Ectodermal cell (in vitro differentiated cells): ENCODE data around the gene SLC16A12.
"Not testable (repeated sequence)": the region's sequence is repeated elsewhere in the genome, so short reads cannot be mapped to it uniquely, and the experiment has no call there.

Experiments used
- H3K27ac ChIP-seq: 2 replicates; pipeline ENCODE4 v1.7.0; 2013; ENCODE audit warnings: mild to moderate bottlenecking, low read depth, low read length; ENCODE audit not compliant: insufficient read depth, poor library complexity, severe bottlenecking
- H3K27me3 ChIP-seq: 2 replicates; pipeline ENCODE4 v1.7.0; 2013; ENCODE audit warnings: mild to moderate bottlenecking, low read length; ENCODE audit not compliant: insufficient read depth, control insufficient read depth, poor library complexity, severe bottlenecking
- H3K36me3 ChIP-seq: one replicate; pipeline ENCODE4 v1.7.0; 2013; ENCODE audit warnings: low read length; ENCODE audit not compliant: control insufficient read depth, insufficient read depth
- H3K4me1 ChIP-seq: one replicate; pipeline ENCODE4 v1.7.0; 2013; ENCODE audit warnings: low read length; ENCODE audit not compliant: control insufficient read depth, insufficient read depth
- H3K4me3 ChIP-seq: 2 replicates; pipeline ENCODE4 v1.7.0; 2013; ENCODE audit warnings: low read depth, low read length, control low read depth; ENCODE audit not compliant: insufficient read depth
- H3K9me3 ChIP-seq: 2 replicates; pipeline ENCODE4 v1.7.0; 2013; ENCODE audit warnings: mild to moderate bottlenecking, low read length, moderate library complexity; ENCODE audit not compliant: control insufficient read depth
- WGBS, 2 experiments: methylation state at CpG; one replicate each; pipeline ENCODE4 v1.1.7; 2013; ENCODE audit warnings: missing lambda C conversion rate in 2 of 2; 5-methylcytosine and 5-hydroxymethylcytosine counted together

SLC16A12 gene

DNA sequence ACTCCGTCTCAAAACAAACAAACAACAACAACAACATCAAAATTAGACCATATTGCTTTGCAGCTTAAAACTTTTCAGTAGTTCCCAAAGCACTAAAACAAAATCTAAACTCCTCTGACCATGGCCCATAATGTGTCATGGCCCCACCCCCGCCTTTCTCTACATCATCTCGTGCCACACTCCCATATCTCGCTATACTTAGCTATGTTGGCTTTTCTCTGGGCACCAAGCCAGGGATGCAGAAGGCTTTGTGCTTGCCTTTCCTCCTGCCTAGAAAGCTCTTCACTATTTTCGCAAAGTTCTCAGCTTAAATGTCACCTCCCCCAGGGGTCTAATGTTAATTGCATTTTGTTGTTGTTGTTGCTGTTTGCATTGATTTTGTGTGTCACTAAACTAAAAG, 15.1 kb upstream of the SLC16A12 start:
- Histone ChIP-seq H3K27me3 (no peaks in the 10 kb centered on the region), H3K4me1 (no peaks in the 10 kb centered on the region), H3K27ac (no peak overlapping the region), H3K4me3 (no peak overlapping the region), H3K9me3 (no peaks in the 10 kb centered on the region), H3K36me3 (no peaks in the 10 kb centered on the region)
- WGBS, 2 experiments, result 91 to 94% methylated on average over 4 to 5 of the region's 5 CpGs

DNA sequence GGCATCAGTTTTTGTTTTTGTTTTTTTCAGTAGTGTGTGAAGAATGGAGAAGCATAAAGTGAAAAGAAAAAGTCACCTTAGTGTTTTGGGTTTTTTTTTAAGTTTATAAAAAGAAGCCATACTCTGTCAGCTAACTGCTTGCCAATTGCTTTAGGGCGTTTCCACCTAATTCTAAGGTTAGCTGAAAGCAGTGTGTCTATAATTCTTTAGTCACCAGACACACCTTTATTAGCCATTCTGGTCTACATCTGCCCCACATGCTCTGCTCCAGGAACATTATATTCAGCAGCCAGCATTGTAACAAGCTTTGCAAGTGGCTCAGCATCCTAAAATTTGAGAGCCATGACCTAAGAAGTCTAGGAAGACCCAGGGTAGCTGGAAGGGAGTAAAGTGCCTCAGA, 14.1 kb upstream of the SLC16A12 start:
- Histone ChIP-seq H3K4me1 (no peaks in the 10 kb centered on the region), H3K27ac (no peak overlapping the region), H3K4me3 (no peak overlapping the region), H3K27me3 (no peaks in the 10 kb centered on the region), H3K36me3 (no peaks in the 10 kb centered on the region), H3K9me3 (no peaks in the 10 kb centered on the region)
- 91 to 96% methylated on average over 1 of the region's 1 CpG for WGBS, 2 experiments

DNA sequence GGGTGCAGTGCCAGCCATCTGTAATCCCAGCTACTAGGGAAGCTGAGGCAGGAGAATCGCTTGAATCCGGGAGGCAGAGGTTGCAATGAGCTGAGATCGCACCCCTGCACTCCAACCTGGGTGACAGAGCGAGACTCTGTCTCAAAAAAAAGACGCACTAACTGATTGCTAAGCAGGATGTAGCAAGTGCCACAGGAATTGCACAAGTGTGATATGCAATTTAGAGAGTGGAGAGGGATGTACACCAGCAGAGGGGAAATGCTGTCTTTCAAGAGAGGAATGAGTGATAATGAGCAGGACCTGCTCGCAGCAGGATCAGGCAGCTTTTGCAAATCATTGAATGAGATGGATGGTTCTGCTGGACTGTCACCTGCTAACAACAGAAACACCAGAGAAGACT, 13.3 kb upstream of the SLC16A12 start:
- no peak overlapping the region for H3K27ac ChIP-seq
- H3K4me1 ChIP-seq, result no peaks in the 10 kb centered on the region
- no peaks in the 10 kb centered on the region for H3K27me3 ChIP-seq
- 89 to 96% methylated on average over 6 of the region's 6 CpGs for WGBS, 2 experiments
- H3K36me3 ChIP-seq, result no peaks in the 10 kb centered on the region
- H3K4me3 ChIP-seq, result no peak overlapping the region
- H3K9me3 ChIP-seq, result no peaks in the 10 kb centered on the region

DNA sequence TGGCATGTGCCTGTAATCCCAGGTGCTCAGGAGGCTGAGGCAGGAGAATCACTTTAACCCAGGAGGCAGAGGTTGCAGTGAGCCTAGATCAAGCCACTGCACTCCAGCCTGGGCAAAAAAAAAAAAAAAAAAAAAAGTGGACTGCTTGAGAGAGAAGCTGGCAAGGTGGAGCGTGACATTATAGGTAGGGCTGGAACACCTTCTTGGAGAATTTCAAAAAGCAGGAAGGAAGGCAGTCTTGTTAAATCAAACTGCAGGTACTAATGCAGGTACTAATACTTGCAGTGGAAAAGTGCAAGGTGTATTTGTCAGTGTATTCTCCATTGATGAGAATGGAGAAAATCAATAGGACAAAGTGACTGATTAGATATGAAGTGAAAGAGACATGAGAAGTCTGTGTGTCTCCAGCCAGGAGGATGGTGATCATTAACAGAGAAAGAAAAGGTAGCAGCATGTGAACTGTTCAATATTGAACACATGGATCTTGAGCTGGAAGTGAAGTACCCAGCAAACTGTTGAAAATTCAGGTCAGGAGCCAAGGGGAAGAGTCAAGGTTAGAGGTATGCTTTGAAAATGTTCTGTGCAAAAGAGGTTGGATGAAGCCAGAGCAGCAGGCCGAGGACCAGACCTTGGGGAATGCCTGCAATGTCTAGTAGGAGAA, 12.6 kb upstream of the SLC16A12 start:
- H3K27ac ChIP-seq, result no peak overlapping the region
- WGBS, 2 experiments, result 70 to 76% methylated on average over 2 of the region's 2 CpGs
- no peaks in the 10 kb centered on the region for H3K9me3 ChIP-seq
- H3K4me1 ChIP-seq, result no peaks in the 10 kb centered on the region
- H3K36me3 ChIP-seq, result no peaks in the 10 kb centered on the region
- H3K4me3 ChIP-seq, result no peak overlapping the region
- H3K27me3 ChIP-seq, result no peaks in the 10 kb centered on the region

DNA sequence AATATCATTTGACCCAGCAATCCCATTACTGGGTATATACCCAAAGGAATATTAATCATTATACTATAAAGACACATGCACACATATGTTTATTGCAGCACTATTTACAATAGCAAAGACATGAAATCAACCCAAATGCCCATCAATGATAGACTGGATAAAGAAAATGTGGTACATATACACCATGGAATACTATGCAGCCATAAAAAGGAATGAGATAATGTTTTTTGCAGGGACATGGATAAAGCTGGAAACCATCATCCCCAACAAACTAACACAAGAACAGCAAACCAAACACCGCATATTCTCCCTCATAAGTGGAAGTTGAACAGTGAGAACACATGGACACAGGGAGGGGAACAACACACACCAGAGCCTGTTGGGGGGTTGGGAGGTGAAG, 11.3 kb upstream of the SLC16A12 start:
- not testable (repeated sequence) for H3K4me3 ChIP-seq, H3K36me3 ChIP-seq, H3K4me1 ChIP-seq, H3K27ac ChIP-seq, H3K27me3 ChIP-seq, H3K9me3 ChIP-seq
- WGBS, 2 experiments, result 100% methylated on average over 1 of the region's 1 CpG; no CpG with 5 or more reads in 1 of the 2 experiments

DNA sequence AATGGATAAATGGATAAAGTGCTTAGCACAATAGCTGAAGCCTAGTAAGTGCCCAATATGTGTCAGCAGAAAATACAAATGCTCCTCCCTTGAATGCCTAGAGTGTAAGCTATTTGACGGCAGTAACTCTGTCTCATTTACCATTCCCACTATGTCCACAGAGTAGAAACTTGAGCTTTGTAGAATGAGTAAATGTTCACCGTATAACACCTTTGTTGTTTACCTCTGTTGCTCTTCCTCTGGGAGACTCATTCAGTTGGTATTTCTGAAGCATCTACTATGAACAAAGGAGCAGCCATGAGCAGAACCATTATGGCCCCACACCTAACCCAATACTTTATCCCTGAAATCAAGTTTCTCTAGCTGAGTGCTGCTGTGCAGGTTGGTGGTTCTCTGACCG, 8.4 kb upstream of the SLC16A12 start:
- Histone ChIP-seq H3K4me1 (no peaks in the 10 kb centered on the region), H3K36me3 (no peaks in the 10 kb centered on the region), H3K9me3 (no peaks in the 10 kb centered on the region), H3K27ac (no peak overlapping the region), H3K27me3 (no peaks in the 10 kb centered on the region), H3K4me3 (no peak overlapping the region)
- WGBS, 2 experiments, result 90 to 91% methylated on average over 2 to 3 of the region's 3 CpGs

DNA sequence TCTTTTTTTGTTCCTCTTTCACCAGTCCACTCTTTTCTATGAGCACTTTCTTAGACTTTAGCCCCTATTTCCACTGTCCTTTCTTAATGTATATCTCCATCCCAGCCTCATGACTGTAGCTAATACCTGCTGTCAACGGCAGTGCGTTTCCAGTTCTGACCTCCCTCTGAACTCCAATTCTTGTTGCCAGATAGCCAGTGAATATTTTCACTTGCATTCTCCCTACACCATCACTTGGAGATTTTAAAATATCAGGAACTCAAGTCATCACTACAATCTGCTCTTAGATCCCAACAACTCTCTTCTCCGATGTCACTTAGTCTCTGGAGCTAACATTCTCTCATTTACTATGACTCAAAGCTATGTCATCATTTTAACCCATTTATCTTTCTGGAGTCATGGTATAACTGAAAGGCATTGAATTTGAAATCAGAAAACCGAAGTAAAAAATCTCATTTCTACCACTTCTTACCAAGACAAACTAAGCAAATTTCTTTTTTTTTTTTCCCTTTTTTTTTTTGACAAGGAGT, 5.1 kb upstream of the SLC16A12 start:
- Histone ChIP-seq H3K9me3 (no peaks in the 10 kb centered on the region), H3K36me3 (no peaks in the 10 kb centered on the region)
- WGBS, 2 experiments, result 94% methylated on average over 4 of the region's 4 CpGs

DNA sequence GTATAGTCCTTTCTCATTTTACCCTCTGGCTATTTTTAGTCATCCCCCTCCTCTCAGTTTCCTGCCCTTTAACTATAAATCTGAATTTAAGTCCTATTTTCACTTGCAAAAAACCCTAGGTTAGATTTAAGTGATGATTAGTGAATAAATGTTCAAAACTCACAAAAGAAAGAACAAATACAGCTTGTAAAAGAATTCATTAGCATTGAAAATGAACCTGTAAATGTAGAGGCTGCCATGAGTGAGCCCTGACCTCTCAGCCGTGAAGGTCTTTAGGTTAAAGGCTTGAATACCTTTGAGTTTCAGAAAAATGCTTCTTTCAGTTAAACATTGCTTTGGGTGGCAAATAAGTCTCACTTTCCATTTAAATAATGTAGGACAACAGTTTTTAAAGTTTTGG, 2.0 kb upstream of the SLC16A12 start:
- Histone ChIP-seq H3K4me3 (no peak overlapping the region), H3K4me1 (no peaks in the 10 kb centered on the region), H3K27me3 (peaks cover 54% of the 10 kb centered on the region), H3K27ac (no peak overlapping the region), H3K9me3 (no peaks in the 10 kb centered on the region), H3K36me3 (no peaks in the 10 kb centered on the region)
- WGBS, 2 experiments, result 60 to 71% methylated on average over 1 of the region's 1 CpG

More for the DNA sequence above, 5.1 kb upstream of the SLC16A12 start:
- peaks cover 22% of the 10 kb centered on the region for H3K27me3 ChIP-seq
- no peak overlapping the region for H3K4me3 ChIP-seq
- no peak overlapping the region for H3K27ac ChIP-seq
- H3K4me1 ChIP-seq, result no peaks in the 10 kb centered on the region

DNA sequence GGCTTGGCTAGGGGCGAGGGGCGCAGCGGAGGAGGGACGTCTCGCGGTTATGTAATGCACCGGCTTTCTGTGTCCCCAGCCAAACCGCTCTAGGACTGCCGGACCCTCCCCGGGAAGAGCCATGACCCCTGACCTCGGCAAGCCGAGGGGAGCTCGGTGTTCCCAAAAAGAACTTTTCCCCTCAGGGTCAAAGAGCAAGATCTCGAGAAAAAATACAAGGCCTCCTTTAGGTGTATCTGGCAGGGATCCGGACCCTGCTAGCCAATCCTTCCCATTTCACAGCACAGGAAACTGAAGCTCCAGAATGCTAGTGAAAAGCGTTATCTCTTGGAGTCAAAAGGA, 590 bp upstream of the SLC16A12 start:
- Histone ChIP-seq H3K27me3 (peaks cover 57% of the 10 kb centered on the region), H3K36me3 (no peaks in the 10 kb centered on the region), H3K27ac (no peak overlapping the region), H3K4me1 (no peaks in the 10 kb centered on the region), H3K4me3 (peak overlapping the region; percentile 43), H3K9me3 (no peaks in the 10 kb centered on the region)
- WGBS, 2 experiments, result 14 to 17% methylated on average over 16 of the region's 16 CpGs

DNA sequence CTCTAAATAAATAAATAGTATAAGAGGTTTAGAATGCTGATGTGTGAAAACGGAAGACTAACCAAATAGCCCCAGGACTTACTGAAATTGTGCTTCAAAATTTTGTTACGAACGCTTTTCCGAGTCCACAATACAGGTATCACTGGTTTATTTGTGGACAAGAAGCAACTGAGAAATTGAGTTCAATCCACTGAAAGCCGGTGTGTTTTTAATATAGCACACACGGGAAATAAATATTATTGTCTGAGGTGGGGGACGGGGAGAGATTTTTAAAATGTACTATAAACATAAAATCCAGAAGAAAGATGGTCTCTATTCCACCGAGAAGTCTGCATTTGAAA, 598 bp downstream of the SLC16A12 start:
- H3K4me1 ChIP-seq, result no peaks in the 10 kb centered on the region
- H3K4me3 ChIP-seq, result peak overlapping the region; percentile 43
- peaks cover 57% of the 10 kb centered on the region for H3K27me3 ChIP-seq
- no peaks in the 10 kb centered on the region for H3K9me3 ChIP-seq
- H3K27ac ChIP-seq, result no peak overlapping the region
- WGBS, 2 experiments, result 22 to 25% methylated on average over 6 to 7 of the region's 8 CpGs
- H3K36me3 ChIP-seq, result no peaks in the 10 kb centered on the region

DNA sequence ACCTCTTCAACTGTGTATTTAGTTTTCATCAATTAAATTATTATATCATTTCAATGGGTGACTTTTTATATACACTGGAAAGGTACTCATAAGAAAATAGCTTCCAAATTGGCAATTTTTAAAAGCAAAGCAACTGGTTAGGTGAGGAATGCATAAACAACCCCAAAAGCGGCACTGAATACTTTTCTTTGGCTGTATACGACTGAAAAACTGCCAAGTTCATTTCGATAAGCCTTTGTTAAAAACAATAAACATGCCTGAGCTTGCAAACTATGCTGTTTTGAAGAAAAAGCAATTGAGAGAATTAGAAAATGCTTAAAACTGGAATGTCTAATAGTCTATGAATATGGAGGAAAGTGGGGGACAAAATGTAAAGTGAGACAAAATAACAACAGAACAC, 2.9 kb downstream of the SLC16A12 start:
- no peak overlapping the region for H3K4me3 ChIP-seq
- no peaks in the 10 kb centered on the region for H3K36me3 ChIP-seq
- H3K4me1 ChIP-seq, result no peaks in the 10 kb centered on the region
- H3K27ac ChIP-seq, result no peak overlapping the region
- peaks cover 51% of the 10 kb centered on the region for H3K27me3 ChIP-seq
- H3K9me3 ChIP-seq, result no peaks in the 10 kb centered on the region
- 84 to 90% methylated on average over 3 of the region's 3 CpGs for WGBS, 2 experiments
